HT1080 (cell line): Measurements from ENCODE around the gene RHOT2. TPM values are rescaled to one million over a fixed set of nuclear protein-coding genes. Genes with fewer than 3 reads are reported as not detected.

Experiments
- total RNA-seq: library from RNA; depleted of rRNA; stranded (reverse); fragments of >200 nt; shearing (Covaris generic); gene quantifications from 2 replicates; pipeline ENCODE4 v1.2.3, GENCODE V29; 2014; rRNA removed

Gene RHOT2
- total RNA-seq, 1 experiment from 2014 or later: 95.4 TPM

Other genes with a start within 250 kb of the RHOT2 start
- gene RAB11FIP3, start 242.5 kb upstream of the RHOT2 start, total RNA-seq: 21.3 and 27.9 TPM in 2 replicates
- gene CAPN15, start 140.4 kb upstream of the RHOT2 start, total RNA-seq: 92.4 and 122 TPM in 2 replicates
- 0.10 TPM in 1 of 2 replicates, not detected in the other for gene PRR35, start 107.7 kb upstream of the RHOT2 start, total RNA-seq
- 0.07 and 1.1 TPM in 2 replicates for gene NHLRC4, start 101.1 kb upstream of the RHOT2 start, total RNA-seq
- gene PIGQ, start 98.2 kb upstream of the RHOT2 start, total RNA-seq: 38.2 and 53.0 TPM in 2 replicates
- 12.9 and 15.2 TPM in 2 replicates for gene RAB40C, start 78.1 kb upstream of the RHOT2 start, total RNA-seq
- 0.03 and 0.14 TPM in 2 replicates for gene WFIKKN1, start 37.1 kb upstream of the RHOT2 start, total RNA-seq
- 190 and 194 TPM in 2 replicates for gene METTL26, start 31.8 kb upstream of the RHOT2 start, total RNA-seq
- gene MCRIP2, start 26.3 kb upstream of the RHOT2 start, total RNA-seq: 44.9 and 51.1 TPM in 2 replicates
- gene WDR90, start 18.8 kb upstream of the RHOT2 start, total RNA-seq: 27.0 and 27.9 TPM in 2 replicates
- gene RHBDL1, start 7.5 kb downstream of the RHOT2 start, total RNA-seq: 1.1 and 1.6 TPM in 2 replicates
- 208 and 257 TPM in 2 replicates for gene STUB1, start 12.3 kb downstream of the RHOT2 start, total RNA-seq
- gene JMJD8, start 16.2 kb downstream of the RHOT2 start, total RNA-seq: 43.0 and 46.2 TPM in 2 replicates
- gene WDR24, start 22.3 kb downstream of the RHOT2 start, total RNA-seq: 3.4 and 4.1 TPM in 2 replicates
- gene FBXL16, start 37.7 kb downstream of the RHOT2 start, total RNA-seq: 2.0 and 4.2 TPM in 2 replicates
- 119 and 152 TPM in 2 replicates for gene METRN, start 47.0 kb downstream of the RHOT2 start, total RNA-seq
- 42.3 and 54.6 TPM in 2 replicates for gene ANTKMT, start 53.0 kb downstream of the RHOT2 start, total RNA-seq
- 4.2 and 4.6 TPM in 2 replicates for gene CCDC78, start 58.3 kb downstream of the RHOT2 start, total RNA-seq
- gene HAGHL, start 59.0 kb downstream of the RHOT2 start, total RNA-seq: 18.6 and 27.2 TPM in 2 replicates
- 33.1 and 35.7 TPM in 2 replicates for gene CIAO3, start 72.9 kb downstream of the RHOT2 start, total RNA-seq
- 0.23 TPM in 1 of 2 replicates, not detected in the other for gene MSLN, start 92.6 kb downstream of the RHOT2 start, total RNA-seq
- 84.1 and 114 TPM in 2 replicates for gene RPUSD1, start 120.2 kb downstream of the RHOT2 start, total RNA-seq
- 41.6 and 45.6 TPM in 2 replicates for gene CHTF18, start 120.5 kb downstream of the RHOT2 start, total RNA-seq
- not detected in 2 replicates for gene GNG13, start 132.6 kb downstream of the RHOT2 start, total RNA-seq